NCI-H345 treated with DMSO at 0.1 percent for 48 hours (cell line): ENCODE measurements around the gene KITLG.
"Not testable (repeated sequence)": the region's sequence is repeated elsewhere in the genome, so short reads cannot be mapped to it uniquely, and the experiment has no call there.

Experiments used
- DNase-seq: peaks from one replicate; lab custom pipeline; 2025; ENCODE audit not compliant: unreplicated experiment; lab: John Stamatoyannopoulos, UW

Gene KITLG

DNA sequence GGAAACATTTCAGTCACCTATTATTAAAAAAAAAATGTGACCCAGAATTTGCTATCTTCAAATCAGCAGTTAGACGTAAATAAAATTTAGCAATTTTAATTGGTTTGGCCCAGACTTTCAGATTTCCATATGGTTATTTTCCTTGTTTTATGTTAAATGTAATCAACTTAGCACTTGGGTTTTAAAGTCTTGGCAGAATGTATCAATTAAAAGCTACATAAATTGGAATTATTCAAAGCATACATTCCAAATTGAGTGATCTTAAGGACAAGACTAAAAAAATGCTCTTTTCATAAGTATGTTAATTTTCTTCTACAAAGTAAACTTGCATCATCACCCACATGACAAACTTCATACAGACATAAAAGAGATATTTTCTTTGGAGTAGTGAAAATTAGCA is 3.4 kb downstream of the KITLG start:
- DNase-seq, result no peak

DNA sequence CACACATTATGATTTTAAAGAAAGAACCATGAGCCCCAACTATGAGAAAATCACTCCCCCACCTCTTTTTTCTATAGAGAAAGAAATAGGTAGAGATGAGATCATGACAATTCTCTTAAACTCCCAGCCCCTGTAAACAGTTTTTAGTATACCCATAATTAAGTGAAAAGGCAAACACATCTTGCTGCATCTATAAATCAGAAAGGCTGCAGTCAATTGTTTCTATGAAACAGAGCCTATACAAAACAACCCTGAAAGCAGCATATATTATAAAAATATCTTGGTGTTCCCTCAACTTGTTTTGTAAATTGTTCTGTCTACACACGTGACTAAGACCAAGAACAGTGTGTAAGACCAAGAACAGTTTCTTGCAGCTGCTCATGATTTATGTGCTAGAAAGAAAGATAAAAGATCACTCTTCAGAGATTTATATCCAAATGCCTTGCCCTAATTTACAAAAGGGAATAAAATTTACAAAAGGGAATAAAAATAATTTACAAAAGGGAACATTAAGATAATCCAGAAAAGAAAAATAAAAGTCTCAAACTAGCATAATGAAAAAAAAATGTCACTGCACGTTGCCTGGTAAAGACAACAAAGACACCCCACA is 4.8 kb downstream of the KITLG start:
- no peak for DNase-seq

DNA sequence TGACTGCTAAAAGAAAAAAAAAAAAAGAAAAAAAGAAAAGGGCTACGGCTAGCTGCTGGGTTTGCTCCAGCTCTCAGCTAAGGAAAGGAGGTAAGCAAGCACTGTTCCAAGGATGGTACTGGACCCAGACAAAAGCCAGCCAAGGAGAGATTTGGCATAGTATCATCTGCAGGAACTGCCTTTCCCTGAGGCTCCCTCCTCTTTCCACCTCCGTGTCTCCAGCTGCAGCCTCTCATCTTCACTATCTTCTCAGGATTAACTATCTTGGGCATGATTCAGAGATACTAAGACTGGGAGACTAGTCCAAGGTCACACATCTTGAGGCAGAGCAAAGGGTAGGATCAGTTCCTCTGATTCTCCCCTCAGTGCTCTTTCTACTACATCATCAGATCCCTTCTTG is 6.0 kb downstream of the KITLG start:
- DNase-seq, result no peak

GRCh38 chr12:88573583-88573982 is 6.7 kb downstream of the KITLG start:
- no peak for DNase-seq

DNA sequence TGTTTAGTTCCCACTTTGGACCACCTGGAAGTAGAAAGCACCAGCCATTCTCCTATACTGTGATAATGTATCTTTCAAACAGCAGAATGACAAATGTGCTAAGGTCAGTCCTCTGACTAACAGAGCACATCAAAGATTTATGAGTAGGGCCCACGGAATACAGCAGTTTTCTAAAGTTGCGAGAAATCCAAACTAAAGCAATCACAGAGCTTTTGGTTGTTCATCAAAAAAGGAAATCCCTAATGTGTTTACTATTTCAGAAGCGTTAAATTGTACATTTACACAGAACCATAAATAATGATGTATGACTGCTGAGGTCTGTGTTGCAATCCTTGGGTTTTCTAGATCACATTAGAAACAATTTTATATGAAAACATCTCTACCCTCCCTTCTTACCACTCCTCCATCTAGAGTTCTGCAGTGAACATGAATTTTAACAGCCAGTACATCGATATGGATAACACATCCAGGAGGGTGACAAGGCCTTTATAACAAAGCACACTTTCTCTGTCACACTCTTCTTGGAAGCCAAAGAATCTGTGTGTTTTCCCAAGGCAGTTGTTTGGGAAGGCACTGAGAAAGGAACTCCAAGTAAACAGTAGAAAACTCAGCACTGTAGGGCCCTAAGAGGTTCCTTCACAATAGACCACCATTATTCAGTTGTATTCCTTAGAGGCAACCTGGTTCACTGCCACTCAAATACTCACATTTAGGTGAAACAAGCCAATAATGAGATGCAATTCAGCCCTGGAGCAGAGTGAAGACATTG is 7.3 kb downstream of the KITLG start:
- no peak for DNase-seq

GRCh38 chr12:88571543-88571942 is 8.7 kb downstream of the KITLG start:
- DNase-seq, result no peak

GRCh38 chr12:88570103-88570502 is 10.2 kb downstream of the KITLG start:
- no peak for DNase-seq

DNA sequence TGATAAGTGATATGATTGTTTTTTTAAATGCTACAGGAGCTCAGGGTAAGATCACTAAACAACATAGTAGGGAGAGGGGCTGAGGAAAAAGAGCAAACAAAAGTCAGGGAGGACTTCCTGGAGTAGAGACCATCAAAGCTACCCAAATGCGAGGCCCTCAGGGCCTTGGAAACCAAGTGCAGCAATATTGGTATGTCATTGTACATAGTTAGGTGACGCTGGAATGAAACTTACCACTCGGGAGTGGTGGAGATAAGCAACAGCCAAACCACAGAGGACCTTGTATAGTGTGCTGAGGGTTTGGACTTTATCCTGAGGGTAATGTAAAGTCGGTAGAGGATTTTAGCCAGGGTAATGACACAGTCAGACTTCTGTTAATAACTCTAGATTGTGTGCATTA is 13.8 kb downstream of the KITLG start:
- DNase-seq, result no peak

GRCh38 chr12:88562846-88563582 is 17.3 kb downstream of the KITLG start:
- DNase-seq, result no peak

DNA sequence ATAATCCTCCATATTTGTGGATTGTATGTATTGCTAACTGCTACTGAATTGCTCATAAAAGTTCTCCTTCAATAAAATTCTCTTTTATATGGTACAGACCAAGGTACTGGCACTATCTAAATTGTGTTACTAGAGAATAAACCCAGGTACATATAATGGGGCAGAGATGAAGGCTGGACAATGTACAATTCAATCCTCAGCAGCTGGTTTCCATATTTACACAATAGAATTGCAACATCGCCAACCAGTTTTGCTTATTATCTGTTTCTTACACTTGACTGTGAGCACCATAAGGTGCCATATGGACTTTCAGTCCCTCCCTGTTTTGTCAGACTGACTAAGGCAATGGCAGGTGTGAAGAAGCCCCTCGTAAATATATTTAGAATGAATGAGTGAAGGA is 18.1 kb downstream of the KITLG start:
- DNase-seq, result no peak

- no peak for DNase-seq
These were observed 20.5 kb downstream of the KITLG start for GRCh38 chr12:88559772-88560171.

DNA sequence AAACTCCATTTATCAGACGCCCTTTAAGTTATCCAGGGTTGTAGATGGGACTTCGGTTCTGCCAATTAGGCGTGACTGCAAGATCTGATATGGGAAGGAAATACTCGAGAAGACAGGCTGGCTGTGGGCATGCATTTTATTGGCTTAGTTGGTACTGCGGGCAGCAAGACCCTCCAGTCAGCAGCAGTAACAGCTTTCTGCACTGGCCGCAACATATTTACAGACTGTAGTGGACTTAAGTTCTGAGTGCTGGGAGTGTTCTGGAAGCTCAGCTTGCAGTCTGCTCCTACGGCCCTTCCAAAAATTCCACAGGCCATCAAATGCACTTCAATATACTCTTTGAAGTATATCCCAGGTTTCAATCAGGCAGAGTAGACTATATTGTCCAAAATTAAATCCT is 21.1 kb downstream of the KITLG start:
- no peak for DNase-seq

GRCh38 chr12:88558340-88558867 is 21.9 kb downstream of the KITLG start:
- DNase-seq, result no peak

DNA sequence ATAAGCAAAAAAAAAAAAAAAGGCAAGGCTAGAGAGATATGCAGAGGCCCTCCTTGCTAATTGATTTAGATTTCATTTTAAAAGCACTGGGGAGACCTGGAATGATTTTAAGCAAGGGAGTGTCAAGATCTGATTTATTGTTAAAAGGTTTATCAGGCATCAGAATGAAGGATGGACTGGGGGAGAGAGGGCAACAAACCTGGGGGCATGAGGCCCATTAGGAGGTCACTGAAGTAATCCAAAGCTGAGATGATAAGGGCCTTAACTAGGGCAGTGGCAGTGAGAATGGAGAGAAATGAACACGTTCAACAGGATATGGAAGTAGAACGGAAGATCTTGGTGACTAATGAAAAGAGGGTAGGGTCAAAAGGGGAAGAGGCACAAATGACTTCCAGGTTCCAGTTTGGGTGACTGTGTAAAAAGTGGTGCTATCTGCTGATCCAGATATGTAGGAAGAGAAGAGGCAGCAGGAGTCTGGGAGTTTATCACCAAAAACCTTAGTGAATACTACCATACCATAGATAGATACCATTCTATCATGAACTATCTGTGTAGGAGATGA is 24.0 kb downstream of the KITLG start:
- DNase-seq, result no peak

- peak; percentile 98 for DNase-seq
These were observed 26.2 kb downstream of the KITLG start for GRCh38 chr12:88553941-88554658.

- no peak for DNase-seq
These were observed 27.6 kb downstream of the KITLG start for GRCh38 chr12:88552610-88553079.

DNA sequence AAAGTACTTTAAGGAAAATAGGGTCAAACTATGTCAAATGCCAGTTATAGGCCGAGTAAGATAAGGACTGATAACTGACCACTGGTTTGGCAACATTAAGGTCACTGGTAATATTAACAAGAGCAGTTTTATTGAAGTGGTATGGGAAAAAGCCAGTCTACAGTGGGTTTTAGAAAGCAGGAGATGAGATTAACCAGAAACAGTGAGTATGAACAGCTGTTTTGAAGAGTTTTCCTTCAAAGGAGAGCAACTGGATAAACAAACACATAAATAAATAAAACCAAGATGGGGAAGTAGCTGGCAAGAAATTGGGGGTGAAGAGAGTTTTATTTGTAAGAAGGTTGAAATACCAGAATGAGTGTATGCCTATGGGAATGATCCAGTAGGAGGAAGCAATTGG is 30.3 kb downstream of the KITLG start:
- no peak for DNase-seq

DNA sequence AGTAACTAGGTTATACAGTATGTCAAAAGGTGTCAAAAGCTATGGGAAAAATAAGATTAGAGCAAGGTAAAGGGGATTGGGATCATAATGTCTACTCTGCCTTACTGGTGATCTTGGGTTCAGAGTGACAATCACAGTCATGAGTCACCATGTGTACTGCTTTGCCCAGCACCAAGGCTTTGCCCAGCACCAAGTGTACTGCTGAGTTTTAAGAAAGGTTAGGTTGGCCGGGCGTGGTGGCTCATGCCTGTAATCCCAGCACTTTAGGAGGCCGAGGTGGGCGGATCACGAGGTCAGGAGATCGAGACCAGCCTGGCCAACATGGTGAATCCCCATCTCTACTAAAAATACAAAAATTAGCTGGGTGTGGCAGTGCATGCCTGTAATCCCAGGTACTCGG is 32.3 kb downstream of the KITLG start:
- not testable (repeated sequence) for DNase-seq

DNA sequence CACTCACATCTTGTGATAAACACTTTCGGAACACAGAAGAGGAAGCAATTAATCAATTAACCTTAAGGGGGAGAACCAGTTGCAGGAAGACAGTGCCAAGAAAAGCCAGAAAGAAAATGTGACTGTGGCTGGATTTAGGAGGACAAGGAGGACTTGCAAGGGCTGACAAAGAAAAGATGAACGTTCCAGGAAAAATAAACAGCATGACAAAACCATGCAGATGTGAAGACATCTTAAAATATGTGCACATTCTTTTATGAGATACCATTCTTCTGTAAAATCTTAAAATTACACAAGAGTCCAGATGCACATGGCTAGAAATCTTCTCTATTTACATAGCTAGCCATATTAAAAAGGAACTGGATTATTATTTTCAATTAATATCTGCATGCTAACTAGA is 33.4 kb downstream of the KITLG start:
- DNase-seq, result no peak

DNA sequence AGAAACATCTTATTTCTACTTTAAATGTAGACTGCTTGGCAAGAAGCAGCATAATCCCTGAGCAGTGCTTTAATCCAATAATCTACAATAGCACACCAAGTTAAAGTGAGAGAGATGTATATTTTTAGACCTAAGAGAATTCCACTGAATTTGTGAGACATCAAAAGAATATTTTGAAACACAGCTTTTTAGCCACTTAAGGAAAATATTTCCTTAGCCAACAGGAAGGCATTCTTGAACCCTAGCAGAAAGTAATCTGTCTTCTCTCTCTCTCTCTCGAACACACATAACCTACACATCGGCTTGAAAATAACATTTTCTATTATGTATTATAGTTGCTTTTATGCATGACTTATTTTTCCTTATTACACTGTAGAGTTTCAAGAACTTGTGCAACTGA is 34.0 kb downstream of the KITLG start:
- no peak for DNase-seq
